HL-60 (cell line): Measurements from ENCODE around the gene FRMPD4.

Experiments
- POLR2AphosphoS5 ChIP-seq: IDR thresholded peaks from 2 replicates; pipeline ENCODE4 v1.6.1; 2012; ENCODE audit warnings: low read depth
- TF ChIP-seq, protein P1 (sequence below): IDR thresholded peaks from 2 replicates; pipeline ENCODE4 v1.6.1; 2012; ENCODE audit warnings: low read depth; ENCODE audit not compliant: insufficient replicate concordance

DNA sequence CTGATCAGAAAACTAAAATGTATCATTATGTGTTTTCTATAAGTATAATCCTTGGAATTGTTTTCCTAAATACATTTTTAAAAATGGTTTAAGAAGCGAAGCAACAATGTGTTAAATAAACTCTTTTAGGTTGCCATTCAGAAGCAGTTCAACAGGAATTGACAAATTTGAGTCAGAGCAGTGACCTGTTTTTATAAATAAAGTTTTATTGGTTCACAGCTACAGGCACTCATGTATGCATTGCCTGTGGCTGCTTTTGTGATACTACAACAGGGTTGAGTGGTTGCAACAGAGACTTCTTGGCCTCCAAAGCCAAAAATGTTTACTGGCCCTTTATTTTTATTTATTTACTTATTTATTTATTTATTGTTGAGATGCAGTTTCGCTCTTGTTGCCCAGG, 99.5 kb downstream of the FRMPD4 start:
- TF ChIP-seq, protein P1, sequence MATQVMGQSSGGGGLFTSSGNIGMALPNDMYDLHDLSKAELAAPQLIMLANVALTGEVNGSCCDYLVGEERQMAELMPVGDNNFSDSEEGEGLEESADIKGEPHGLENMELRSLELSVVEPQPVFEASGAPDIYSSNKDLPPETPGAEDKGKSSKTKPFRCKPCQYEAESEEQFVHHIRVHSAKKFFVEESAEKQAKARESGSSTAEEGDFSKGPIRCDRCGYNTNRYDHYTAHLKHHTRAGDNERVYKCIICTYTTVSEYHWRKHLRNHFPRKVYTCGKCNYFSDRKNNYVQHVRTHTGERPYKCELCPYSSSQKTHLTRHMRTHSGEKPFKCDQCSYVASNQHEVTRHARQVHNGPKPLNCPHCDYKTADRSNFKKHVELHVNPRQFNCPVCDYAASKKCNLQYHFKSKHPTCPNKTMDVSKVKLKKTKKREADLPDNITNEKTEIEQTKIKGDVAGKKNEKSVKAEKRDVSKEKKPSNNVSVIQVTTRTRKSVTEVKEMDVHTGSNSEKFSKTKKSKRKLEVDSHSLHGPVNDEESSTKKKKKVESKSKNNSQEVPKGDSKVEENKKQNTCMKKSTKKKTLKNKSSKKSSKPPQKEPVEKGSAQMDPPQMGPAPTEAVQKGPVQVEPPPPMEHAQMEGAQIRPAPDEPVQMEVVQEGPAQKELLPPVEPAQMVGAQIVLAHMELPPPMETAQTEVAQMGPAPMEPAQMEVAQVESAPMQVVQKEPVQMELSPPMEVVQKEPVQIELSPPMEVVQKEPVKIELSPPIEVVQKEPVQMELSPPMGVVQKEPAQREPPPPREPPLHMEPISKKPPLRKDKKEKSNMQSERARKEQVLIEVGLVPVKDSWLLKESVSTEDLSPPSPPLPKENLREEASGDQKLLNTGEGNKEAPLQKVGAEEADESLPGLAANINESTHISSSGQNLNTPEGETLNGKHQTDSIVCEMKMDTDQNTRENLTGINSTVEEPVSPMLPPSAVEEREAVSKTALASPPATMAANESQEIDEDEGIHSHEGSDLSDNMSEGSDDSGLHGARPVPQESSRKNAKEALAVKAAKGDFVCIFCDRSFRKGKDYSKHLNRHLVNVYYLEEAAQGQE, result no peak
- no peak for TF ChIP-seq POLR2AphosphoS5
